Activated CD4-positive, alpha-beta T cell treated with anti-CD3 and anti-CD28 coated beads, Interleukin-2, amount 50 U/mL, for 1 hour (primary cell): ENCODE results near the gene XAGE1A.
"Not testable (repeated sequence)": the region's sequence is repeated elsewhere in the genome, so short reads cannot be mapped to it uniquely, and the experiment has no call there.

ENCODE experiments used
- DNase-seq: peaks from one replicate; pipeline ENCODE4 v3.0.0-alpha.2; 2020

The XAGE1A gene

GRCh38 chrX:52495545-52496418 lies at the start of gene XAGE1A:
TSS of gene XAGE1A (plus strand) at chrX:52495808. CDS start at chrX:52497362, 1,554 bp downstream.
- not testable (repeated sequence) for DNase-seq

GRCh38 chrX:52452031-52452430 lies 43.6 kb upstream of the XAGE1A start:
- DNase-seq, result not testable (repeated sequence)

- DNase-seq, result not testable (repeated sequence)
Measured at GRCh38 chrX:52471301-52471700, 24.3 kb upstream of the XAGE1A start.

GRCh38 chrX:52496419-52496772 lies 788 bp downstream of the XAGE1A start:
- not testable (repeated sequence) for DNase-seq

- not testable (repeated sequence) for DNase-seq
Measured at GRCh38 chrX:52501362-52501761, 5.8 kb downstream of the XAGE1A start.

- no peak for DNase-seq
Measured at GRCh38 chrX:52504551-52504950, 8.9 kb downstream of the XAGE1A start.

- no peak for DNase-seq
Measured at GRCh38 chrX:52507331-52507730, 11.7 kb downstream of the XAGE1A start.

GRCh38 chrX:52509916-52510315 lies 14.3 kb downstream of the XAGE1A start:
- no peak for DNase-seq

GRCh38 chrX:52511126-52511525 lies 15.5 kb downstream of the XAGE1A start:
- DNase-seq, result not testable (repeated sequence)

- not testable (repeated sequence) for DNase-seq
Measured at GRCh38 chrX:52516110-52516986, 20.7 kb downstream of the XAGE1A start.

- not testable (repeated sequence) for DNase-seq
Measured at GRCh38 chrX:52516987-52517325, 21.3 kb downstream of the XAGE1A start, which contains the start of gene XAGE1B. TSS of gene XAGE1B (minus strand) at chrX:52517063. CDS start at chrX:52515527, 1,536 bp downstream.

- not testable (repeated sequence) for DNase-seq
Measured at GRCh38 chrX:52541051-52541450, 45.4 kb downstream of the XAGE1A start.

- no peak for DNase-seq
Measured at GRCh38 chrX:52542311-52542710, 46.7 kb downstream of the XAGE1A start.

GRCh38 chrX:52544147-52544840 lies 48.7 kb downstream of the XAGE1A start:
- no peak for DNase-seq

- DNase-seq, result not testable (repeated sequence)
Measured at GRCh38 chrX:52548769-52549168, 53.2 kb downstream of the XAGE1A start.
